ENCODE measurements around the gene AVPR2.

The AVPR2 gene

DNA sequence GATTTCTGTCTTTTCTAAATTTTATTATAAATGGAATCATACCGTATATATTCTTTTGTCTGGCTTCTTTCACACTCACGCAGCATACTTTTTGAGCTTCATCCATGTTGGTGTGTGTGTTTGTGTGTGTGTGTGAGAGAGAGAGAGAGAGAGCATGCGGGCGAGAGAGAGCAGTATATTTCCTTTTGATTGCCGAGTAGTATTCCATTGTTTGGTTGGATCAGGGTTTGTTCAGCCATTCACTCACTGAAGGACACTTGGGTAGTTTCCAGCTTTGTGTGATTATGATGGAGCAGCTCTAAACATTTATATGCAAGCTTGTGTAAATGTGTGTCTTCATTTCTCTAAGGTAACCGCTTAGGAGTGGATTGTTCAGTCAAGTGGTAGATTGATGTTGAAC is 15.3 kb upstream of the AVPR2 start:
- Mint-ChIP-seq H3K27me3 (ENCODE audit: low read depth) (peaks cover 34% of the 10 kb centered on the region), H3K9me3 (peaks cover 34% of the 10 kb centered on the region), H3K36me3 (ENCODE audit: low read depth) (no peaks in the 10 kb centered on the region), H3K27ac (no peak overlapping the region), H3K4me3 (no peak overlapping the region), H3K4me1 (no peaks in the 10 kb centered on the region)
- TF ChIP-seq, protein P1, sequence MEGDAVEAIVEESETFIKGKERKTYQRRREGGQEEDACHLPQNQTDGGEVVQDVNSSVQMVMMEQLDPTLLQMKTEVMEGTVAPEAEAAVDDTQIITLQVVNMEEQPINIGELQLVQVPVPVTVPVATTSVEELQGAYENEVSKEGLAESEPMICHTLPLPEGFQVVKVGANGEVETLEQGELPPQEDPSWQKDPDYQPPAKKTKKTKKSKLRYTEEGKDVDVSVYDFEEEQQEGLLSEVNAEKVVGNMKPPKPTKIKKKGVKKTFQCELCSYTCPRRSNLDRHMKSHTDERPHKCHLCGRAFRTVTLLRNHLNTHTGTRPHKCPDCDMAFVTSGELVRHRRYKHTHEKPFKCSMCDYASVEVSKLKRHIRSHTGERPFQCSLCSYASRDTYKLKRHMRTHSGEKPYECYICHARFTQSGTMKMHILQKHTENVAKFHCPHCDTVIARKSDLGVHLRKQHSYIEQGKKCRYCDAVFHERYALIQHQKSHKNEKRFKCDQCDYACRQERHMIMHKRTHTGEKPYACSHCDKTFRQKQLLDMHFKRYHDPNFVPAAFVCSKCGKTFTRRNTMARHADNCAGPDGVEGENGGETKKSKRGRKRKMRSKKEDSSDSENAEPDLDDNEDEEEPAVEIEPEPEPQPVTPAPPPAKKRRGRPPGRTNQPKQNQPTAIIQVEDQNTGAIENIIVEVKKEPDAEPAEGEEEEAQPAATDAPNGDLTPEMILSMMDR (IDR thresholded peaks at IDR 0.05; ENCODE audit: unreplicated experiment in 3 of 3): no peak

DNA sequence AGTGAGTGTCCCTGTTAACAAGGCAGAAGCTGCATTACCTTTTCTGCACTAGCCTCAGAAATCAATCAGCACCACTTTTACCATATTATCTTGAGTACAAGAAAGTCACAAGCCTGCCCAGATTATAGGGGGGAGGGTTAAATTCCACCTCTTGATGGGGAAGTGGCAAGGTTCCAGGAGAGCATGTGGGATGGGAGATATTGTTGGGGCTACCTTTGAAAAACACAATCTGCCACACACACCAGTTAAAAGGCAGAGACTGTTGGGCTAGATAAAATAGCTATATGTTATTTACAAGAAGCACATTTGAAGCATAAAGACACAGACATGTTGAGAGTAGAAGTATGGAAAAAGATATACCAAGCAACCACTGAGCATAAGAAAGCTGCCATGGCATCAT is 6.6 kb upstream of the AVPR2 start:
- Mint-ChIP-seq H3K9me3 (peaks cover 22% of the 10 kb centered on the region), H3K27ac (no peak overlapping the region), H3K36me3 (ENCODE audit: low read depth) (no peaks in the 10 kb centered on the region), H3K4me1 (peaks cover 17% of the 10 kb centered on the region), H3K27me3 (ENCODE audit: low read depth) (no peaks in the 10 kb centered on the region), H3K4me3 (no peak overlapping the region)
- TF ChIP-seq, protein P1 (IDR thresholded peaks at IDR 0.05; ENCODE audit: unreplicated experiment in 3 of 3): no peak

DNA sequence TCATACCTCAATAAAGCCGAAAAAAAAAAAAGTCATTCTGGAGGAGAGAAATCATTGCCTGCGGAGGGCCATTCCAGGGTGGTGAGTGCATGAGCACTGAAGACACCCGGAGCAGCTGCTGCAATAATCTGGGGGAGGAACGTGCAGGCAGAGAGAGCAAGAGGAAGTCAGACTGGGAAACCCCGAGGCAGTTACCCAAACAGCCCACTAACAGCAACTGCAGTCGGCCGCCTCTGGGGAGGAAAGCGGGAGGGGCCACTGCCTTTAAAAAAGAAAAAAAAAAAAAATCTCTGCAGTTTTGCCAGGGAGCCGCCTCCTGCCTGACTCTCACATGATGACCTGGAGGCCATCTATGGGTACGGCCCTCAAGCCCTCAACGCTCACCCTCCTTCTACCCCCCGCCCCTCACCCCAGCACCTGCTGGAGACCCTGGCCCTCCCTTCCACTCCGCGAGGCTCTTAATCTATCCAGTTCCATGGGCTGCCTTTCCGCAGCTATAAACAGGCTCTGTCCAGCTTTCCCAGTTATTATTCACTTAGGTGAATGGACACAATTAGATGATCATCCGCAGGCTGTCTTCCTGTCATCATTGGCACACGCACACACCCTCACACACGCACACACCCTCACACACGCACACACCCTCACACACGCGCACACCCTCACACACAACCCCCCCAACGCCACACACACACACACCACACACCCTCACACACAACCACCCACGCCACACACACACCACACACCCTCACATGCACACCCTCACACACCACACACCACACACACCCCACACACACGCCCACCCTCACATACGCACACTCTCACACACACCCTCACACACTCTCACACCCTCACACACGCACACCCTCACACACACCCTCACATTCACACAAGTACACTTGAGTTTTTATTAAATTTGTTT is 3.4 kb upstream of the AVPR2 start:
- peak overlapping the region in 2 of 3 experiments; percentile 70 to 81 for H3K27ac Mint-ChIP-seq
- H3K27me3 Mint-ChIP-seq (ENCODE audit: low read depth): no peaks in the 10 kb centered on the region
- H3K4me1 Mint-ChIP-seq: peaks cover 17% of the 10 kb centered on the region
- peak overlapping the region; percentile 13 to 64 (median 54) for H3K4me3 Mint-ChIP-seq
- TF ChIP-seq, protein P1 (IDR thresholded peaks at IDR 0.05; ENCODE audit: unreplicated experiment in 3 of 3): no peak
- H3K36me3 Mint-ChIP-seq (ENCODE audit: low read depth): no peaks in the 10 kb centered on the region
- H3K9me3 Mint-ChIP-seq: peaks cover 9% of the 10 kb centered on the region

DNA sequence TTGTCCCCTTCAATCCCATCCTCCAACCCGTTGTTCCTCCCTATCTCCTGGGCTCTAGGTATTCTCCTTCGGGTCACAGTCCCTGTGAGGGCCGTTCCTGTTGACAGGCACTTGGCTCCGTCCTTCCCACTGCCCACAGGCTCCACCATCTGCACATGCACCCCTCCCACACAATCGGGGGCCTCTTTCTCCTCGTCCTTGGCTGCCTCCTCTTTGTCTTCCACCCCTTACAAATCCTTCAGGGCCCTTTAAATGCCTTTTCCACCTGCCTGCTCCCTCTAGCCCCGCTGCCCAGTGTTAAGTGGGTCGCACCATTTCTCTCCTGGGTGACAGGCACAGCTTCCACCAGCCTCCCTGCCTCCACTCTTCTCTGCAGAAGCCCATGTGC is 2.7 kb upstream of the AVPR2 start:
- no peaks in the 10 kb centered on the region for H3K27me3 Mint-ChIP-seq (ENCODE audit: low read depth)
- H3K27ac Mint-ChIP-seq: peak overlapping the region in 1 of 3 experiments; percentile 81

DNA sequence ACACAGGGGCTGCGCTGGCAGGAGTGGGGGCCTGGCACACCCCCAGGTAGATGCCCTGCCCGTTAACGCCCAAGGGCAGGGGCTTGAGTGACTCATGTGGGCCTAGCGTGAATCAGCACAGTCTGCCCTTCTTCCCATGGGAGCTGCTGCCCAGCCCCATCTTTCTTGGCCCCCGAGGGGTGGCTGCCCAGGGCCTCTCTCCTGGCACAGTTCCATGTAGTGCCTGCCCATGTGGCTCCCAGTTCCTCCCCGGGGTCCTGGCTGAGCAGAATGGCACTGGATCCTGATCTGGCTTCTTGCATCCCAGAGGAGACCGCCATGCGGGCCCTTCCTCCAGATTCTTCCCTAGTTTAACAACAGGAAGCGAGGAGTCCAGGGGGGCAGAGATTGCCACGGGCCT is 2.1 kb upstream of the AVPR2 start:
- TF ChIP-seq, protein P1 (IDR thresholded peaks at IDR 0.05; ENCODE audit: unreplicated experiment in 3 of 3): no peak
- H3K27ac Mint-ChIP-seq: no peak overlapping the region
- H3K36me3 Mint-ChIP-seq (ENCODE audit: low read depth): no peaks in the 10 kb centered on the region
- H3K27me3 Mint-ChIP-seq (ENCODE audit: low read depth): no peaks in the 10 kb centered on the region
- no peak overlapping the region for H3K4me3 Mint-ChIP-seq
- H3K9me3 Mint-ChIP-seq: peaks cover 9% of the 10 kb centered on the region
- peaks cover 17% of the 10 kb centered on the region for H3K4me1 Mint-ChIP-seq

More for the DNA sequence above, 2.7 kb upstream of the AVPR2 start:
- H3K4me1 Mint-ChIP-seq: peaks cover 17% of the 10 kb centered on the region
- H3K36me3 Mint-ChIP-seq (ENCODE audit: low read depth): no peaks in the 10 kb centered on the region
- H3K9me3 Mint-ChIP-seq: peaks cover 9% of the 10 kb centered on the region
- TF ChIP-seq, protein P1 (IDR thresholded peaks at IDR 0.05; ENCODE audit: unreplicated experiment in 3 of 3): no peak
- peak overlapping the region in 2 of 3 experiments; percentile 54 to 64 for H3K4me3 Mint-ChIP-seq

Data from nephron (organoid).